ENCODE results near the gene DDX10. TPM values are rescaled to one million over a fixed set of nuclear protein-coding genes. Genes with fewer than 3 reads are reported as not detected.

Gene DDX10
- total RNA-seq, 4 donors from 2014 or later: 17.0 to 39.0 (median 34.3) TPM

- Histone ChIP-seq H3K4me3 (replicated peaks in 1 of 3) (no peak overlapping the region), H3K9me3 (no peaks in the 10 kb centered on the region), H3K27me3 (no peaks in the 10 kb centered on the region), H3K27ac (no peak overlapping the region), H3K36me3 (no peaks in the 10 kb centered on the region), H3K4me1 (no peaks in the 10 kb centered on the region)
- TF ChIP-seq POLR2A (IDR thresholded peaks at IDR 0.05): no peak
- 54 to 73% methylated on average over 5 of the region's 5 CpGs for WGBS, 2 donors
- DNase-seq: no peak
- intact Hi-C loops (cut with DNase I): no loop called here
Measured at GRCh38 chr11:108960501-108960900, 295.6 kb downstream of the DDX10 start.

DNA sequence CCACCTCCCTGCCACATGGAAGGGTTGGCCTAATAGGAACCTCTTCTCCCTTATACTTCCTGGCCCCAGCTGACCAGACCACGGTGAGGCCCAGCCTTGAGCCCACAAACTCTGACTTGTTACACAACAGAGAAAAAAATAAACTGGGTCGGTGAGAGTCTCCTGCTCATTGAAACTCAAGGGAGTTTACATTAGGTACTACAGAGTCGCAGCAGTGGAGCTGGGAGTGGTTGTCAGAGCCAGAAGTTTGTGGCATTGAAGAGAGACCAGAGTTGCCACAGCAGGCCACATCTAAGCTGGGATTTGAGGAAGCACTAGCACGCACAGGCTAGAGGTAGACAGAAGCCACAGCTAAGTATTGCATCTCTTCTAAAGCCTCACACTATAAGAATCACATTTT lies 296.2 kb downstream of the DDX10 start:
- Histone ChIP-seq H3K27ac (no peak overlapping the region), H3K4me3 (replicated peaks in 1 of 3) (no peak overlapping the region), H3K27me3 (no peaks in the 10 kb centered on the region), H3K4me1 (no peaks in the 10 kb centered on the region), H3K9me3 (no peaks in the 10 kb centered on the region), H3K36me3 (no peaks in the 10 kb centered on the region)
- intact Hi-C loops (cut with DNase I): no loop called here
- TF ChIP-seq CTCF (IDR thresholded peaks at IDR 0.05) (no peak), POLR2A (IDR thresholded peaks at IDR 0.05) (no peak)
- 40 to 43% methylated on average over 4 of the region's 4 CpGs for WGBS, 2 donors
- DNase-seq: no peak

GRCh38 chr11:108963118-108963517 lies 298.2 kb downstream of the DDX10 start:
- intact Hi-C loops (cut with DNase I): no loop called here
- Histone ChIP-seq H3K9me3 (no peaks in the 10 kb centered on the region), H3K4me3 (replicated peaks in 1 of 3) (no peak overlapping the region), H3K4me1 (no peaks in the 10 kb centered on the region), H3K36me3 (no peaks in the 10 kb centered on the region), H3K27ac (no peak overlapping the region), H3K27me3 (no peaks in the 10 kb centered on the region)
- DNase-seq: no peak
- 91 to 96% methylated on average over 4 of the region's 4 CpGs for whole genome bisulfite sequencing, 2 donors
- TF ChIP-seq POLR2A (IDR thresholded peaks at IDR 0.05) (no peak), CTCF (IDR thresholded peaks at IDR 0.05) (no peak)

- TF ChIP-seq POLR2A (IDR thresholded peaks at IDR 0.05): no peak
- no peak for TF ChIP-seq CTCF (IDR thresholded peaks at IDR 0.05)
- no peaks in the 10 kb centered on the region for H3K9me3 ChIP-seq
- no peaks in the 10 kb centered on the region for H3K36me3 ChIP-seq
- no peaks in the 10 kb centered on the region for H3K4me1 ChIP-seq
- no peak overlapping the region for H3K4me3 ChIP-seq (replicated peaks in 1 of 3)
- no peak overlapping the region for H3K27ac ChIP-seq
- no peak for DNase-seq
- intact Hi-C loops (cut with DNase I): no loop called here
- no peaks in the 10 kb centered on the region for H3K27me3 ChIP-seq
- WGBS, 2 donors: 65 to 71% methylated on average over 10 of the region's 10 CpGs
Measured at GRCh38 chr11:108965306-108966001, 300.6 kb downstream of the DDX10 start.

GRCh38 chr11:108966206-108966605 lies 301.3 kb downstream of the DDX10 start:
- Histone ChIP-seq H3K36me3 (no peaks in the 10 kb centered on the region), H3K4me3 (replicated peaks in 1 of 3) (no peak overlapping the region), H3K27ac (no peak overlapping the region), H3K4me1 (no peaks in the 10 kb centered on the region), H3K27me3 (no peaks in the 10 kb centered on the region), H3K9me3 (no peaks in the 10 kb centered on the region)
- DNase-seq: no peak
- TF ChIP-seq CTCF (IDR thresholded peaks at IDR 0.05) (no peak), POLR2A (IDR thresholded peaks at IDR 0.05) (no peak)
- intact Hi-C loops (cut with DNase I): no loop called here
- WGBS, 2 donors: 88 to 89% methylated on average over 4 of the region's 4 CpGs
